Neural progenitor cell (in vitro differentiated cells): ENCODE measurements around the gene ASCL5. TPM values are rescaled to one million over a fixed set of nuclear protein-coding genes. Genes with fewer than 3 reads are reported as not detected.

Source experiments
- DNase-seq: peaks from one replicate; pipeline ENCODE4 v3.0.0-alpha.2; 2016; ENCODE audit warnings: low spot score
- H2AFZ ChIP-seq: fragments of 200-600 bp; sonication (generic); replicated peaks from 2 replicates; pipeline ENCODE4 v1.6.1; 2016; ENCODE audit warnings: antibody characterized with exemption
- H3F3A ChIP-seq: fragments of 200-600 bp; sonication (generic); 2 replicates; pipeline ENCODE4 v1.6.1; 2016; ENCODE audit warnings: antibody characterized with exemption, low read depth
- H3K27ac ChIP-seq: fragments of 200-600 bp; sonication (generic); 2 replicates; pipeline ENCODE4 v1.5.1; 2016; ENCODE audit warnings: mild to moderate bottlenecking
- H3K27me3 ChIP-seq: fragments of 200-600 bp; sonication (generic); 2 replicates; pipeline ENCODE4 v1.6.1; 2016; ENCODE audit warnings: mild to moderate bottlenecking, moderate library complexity
- H3K36me3 ChIP-seq: fragments of 200-600 bp; sonication (generic); 2 replicates; pipeline ENCODE4 v1.5.1; 2016
- H3K4me1 ChIP-seq: fragments of 200-600 bp; sonication (generic); 2 replicates; pipeline ENCODE4 v1.6.1; 2016; ENCODE audit warnings: mixed run types
- H3K4me2 ChIP-seq: fragments of 200-600 bp; sonication (generic); 2 replicates; pipeline ENCODE4 v1.6.1; 2016
- H3K4me3 ChIP-seq: fragments of 200-600 bp; sonication (generic); 2 replicates; pipeline ENCODE4 v1.5.1; 2016
- H3K79me2 ChIP-seq: fragments of 200-600 bp; sonication (generic); 2 replicates; pipeline ENCODE4 v1.6.1; 2016; ENCODE audit warnings: low read depth
- H3K9ac ChIP-seq: fragments of 200-600 bp; sonication (generic); 2 replicates; pipeline ENCODE4 v1.6.1; 2016
- H3K9me3 ChIP-seq: fragments of 200-600 bp; sonication (generic); 2 replicates; pipeline ENCODE4 v1.5.1; 2016; ENCODE audit warnings: low read depth
- H4K20me1 ChIP-seq: fragments of 200-600 bp; sonication (generic); 2 replicates; pipeline ENCODE4 v1.6.1; 2016; ENCODE audit warnings: low read depth
- H3K27ac Mint-ChIP-seq: 3 replicates; pipeline ENCODE4 v1.8.0; 2021; ENCODE audit warnings: mixed read lengths
- H3K27me3 Mint-ChIP-seq: 2 replicates; pipeline ENCODE4 v1.8.0; 2022; ENCODE audit warnings: low read depth, mild to moderate bottlenecking, inconsistent platforms, moderate library complexity, mixed read lengths; ENCODE audit not compliant: insufficient read depth
- H3K36me3 Mint-ChIP-seq: 3 replicates; pipeline ENCODE4 v1.8.0; 2021; ENCODE audit warnings: mixed read lengths
- H3K4me1 Mint-ChIP-seq: 3 replicates; pipeline ENCODE4 v1.8.0; 2021; ENCODE audit warnings: mixed read lengths
- H3K4me3 Mint-ChIP-seq: 3 replicates; pipeline ENCODE4 v1.8.0; 2021; ENCODE audit warnings: mild to moderate bottlenecking, moderate library complexity, mixed read lengths
- H3K9me3 Mint-ChIP-seq: 3 replicates; pipeline ENCODE4 v1.8.0; 2020; ENCODE audit warnings: mixed read lengths
- CTCF ChIP-seq: fragments of 200-600 bp; sonication (generic); IDR thresholded peaks from 2 replicates; pipeline ENCODE4 v1.5.1; 2017; ENCODE audit warnings: antibody characterized with exemption, mild to moderate bottlenecking
- EZH2 ChIP-seq: fragments of 200-600 bp; sonication (generic); IDR thresholded peaks from 2 replicates; pipeline ENCODE4 v1.6.1; 2017; ENCODE audit warnings: antibody characterized with exemption, mild to moderate bottlenecking, moderate library complexity
- EZH2phosphoT487 ChIP-seq: fragments of 200-600 bp; sonication (generic); IDR thresholded peaks from 2 replicates; pipeline ENCODE4 v1.6.1; 2017; ENCODE audit warnings: antibody characterized with exemption
- total RNA-seq: library from RNA; depleted of rRNA; stranded (reverse); fragments of >200 nt; gene quantifications from 2 replicates; pipeline ENCODE4 v1.2.3, GENCODE V29; 2015; ENCODE audit warnings: low replicate concordance

Gene ASCL5
- total RNA-seq, 1 donor from 2014 or later, result not detected

- H3K9me3 Mint-ChIP-seq, result no peaks in the 10 kb centered on the region
- H3K4me1 Mint-ChIP-seq, result peaks cover 47% of the 10 kb centered on the region
Observed at GRCh38 chr1:201064806-201065205, 62.2 kb downstream of the ASCL5 start.

More at GRCh38 chr1:201064806-201065205, 62.2 kb downstream of the ASCL5 start:
- H4K20me1 ChIP-seq, result no peaks in the 10 kb centered on the region
- DNase-seq, result no peak
- H3K79me2 ChIP-seq, result no peaks in the 10 kb centered on the region
- no peaks in the 10 kb centered on the region for H3K36me3 Mint-ChIP-seq
- no peaks in the 10 kb centered on the region for H3K27me3 ChIP-seq
- no peaks in the 10 kb centered on the region for H3K36me3 ChIP-seq
- H3K9me3 ChIP-seq, result no peaks in the 10 kb centered on the region
- no peak overlapping the region for H3K9ac ChIP-seq
- TF ChIP-seq EZH2 (no peak), CTCF (no peak), EZH2phosphoT487 (no peak)
- H2AFZ ChIP-seq, result no peak overlapping the region
- H3F3A ChIP-seq, result no peaks in the 10 kb centered on the region
- no peak overlapping the region for H3K27ac Mint-ChIP-seq
- H3K27me3 Mint-ChIP-seq, result peaks cover 24% of the 10 kb centered on the region
- peaks cover 19% of the 10 kb centered on the region for H3K4me1 ChIP-seq
- no peak overlapping the region for H3K4me3 Mint-ChIP-seq
- no peak overlapping the region for H3K4me3 ChIP-seq
- no peak overlapping the region for H3K27ac ChIP-seq
- H3K4me2 ChIP-seq, result no peak overlapping the region

Other genes starting within 250 kb of the ASCL5 start
- gene INAVA, start 232.3 kb downstream of the ASCL5 start, total RNA-seq, result 23.7 and 63.1 TPM in 2 replicates
- 6.4 and 15.6 TPM in 2 replicates for gene KIF21B, start 103.5 kb downstream of the ASCL5 start, total RNA-seq
- 0.11 and 0.12 TPM in 2 replicates for gene CACNA1S, start 14.8 kb downstream of the ASCL5 start, total RNA-seq
- gene TMEM9, start 27.3 kb upstream of the ASCL5 start, total RNA-seq, result 109 and 187 TPM in 2 replicates
- 0.15 TPM in 1 of 2 replicates, not detected in the other for gene IGFN1, start 63.6 kb upstream of the ASCL5 start, total RNA-seq
- 0.02 TPM in 1 of 2 replicates, not detected in the other for gene PKP1, start 156.3 kb upstream of the ASCL5 start, total RNA-seq